ENCODE results near the gene RPP40.
"Not testable (repeated sequence)": the region's sequence is repeated elsewhere in the genome, so short reads cannot be mapped to it uniquely, and the experiment has no call there.

Gene RPP40

DNA sequence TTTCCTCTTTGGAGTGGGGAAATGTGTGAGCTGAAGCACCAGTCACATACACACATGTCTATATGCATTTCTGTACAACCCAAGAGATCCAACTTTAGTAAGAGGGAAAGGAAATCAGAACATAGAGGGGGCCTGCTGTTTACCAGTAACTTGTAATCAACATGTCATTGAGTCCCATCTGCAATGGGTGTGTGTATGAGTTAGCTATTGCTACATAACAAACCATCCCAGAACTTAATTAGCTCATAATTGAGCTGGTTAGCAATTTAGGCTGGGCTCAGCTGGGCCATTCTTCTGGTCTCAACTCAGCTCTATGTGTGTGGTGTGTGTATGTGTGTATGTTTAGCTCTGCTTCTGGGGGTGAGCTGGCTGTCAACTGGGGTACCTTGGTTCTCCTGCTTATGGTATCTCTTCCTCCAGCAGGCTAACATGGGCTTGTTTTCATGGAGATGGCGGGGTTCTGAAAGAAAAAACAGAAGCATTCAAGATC lies 10.3 kb upstream of the RPP40 start:
- no peak for DNase-seq (ENCODE audit: low read depth)

DNA sequence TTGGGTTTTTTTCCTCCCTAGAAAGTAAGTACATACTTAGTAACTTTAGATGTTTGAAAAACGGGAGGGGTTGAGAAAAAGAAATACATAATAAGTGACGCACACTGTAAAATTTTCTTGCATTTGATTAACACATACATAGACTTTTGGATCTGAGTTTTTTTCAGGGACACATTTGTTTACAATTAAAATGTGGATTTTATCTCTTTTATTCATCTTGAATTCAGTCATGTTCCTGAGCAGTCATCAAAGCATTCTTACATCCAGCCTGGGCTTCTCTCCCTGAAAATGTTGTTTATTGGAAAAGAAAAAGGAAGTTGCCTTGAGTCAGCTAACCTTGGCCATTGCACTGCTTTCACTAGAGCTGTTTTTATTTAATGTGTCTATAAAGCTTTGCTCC lies 8.7 kb upstream of the RPP40 start:
- DNase-seq (ENCODE audit: low read depth), result no peak

DNA sequence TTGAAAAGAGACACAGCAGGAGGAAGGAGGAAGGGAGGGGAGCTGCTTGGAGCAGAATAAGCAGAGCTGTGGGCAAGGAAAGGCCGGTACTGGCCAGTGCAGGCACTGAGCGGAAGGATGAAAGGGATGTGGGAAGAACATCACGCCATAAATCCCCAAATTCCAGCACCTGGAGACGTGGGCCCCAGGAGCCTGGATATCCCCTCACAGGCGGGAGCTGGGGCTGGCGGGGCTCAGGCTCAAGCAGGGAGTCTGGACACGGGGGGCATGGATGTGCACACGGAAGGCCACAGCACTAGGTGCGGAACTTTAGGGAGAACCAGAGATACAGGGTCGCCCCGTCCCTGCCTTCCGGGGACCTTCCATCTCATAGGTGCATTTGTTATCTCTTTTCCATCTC lies 7.5 kb upstream of the RPP40 start:
- DNase-seq (ENCODE audit: low read depth), result no peak

DNA sequence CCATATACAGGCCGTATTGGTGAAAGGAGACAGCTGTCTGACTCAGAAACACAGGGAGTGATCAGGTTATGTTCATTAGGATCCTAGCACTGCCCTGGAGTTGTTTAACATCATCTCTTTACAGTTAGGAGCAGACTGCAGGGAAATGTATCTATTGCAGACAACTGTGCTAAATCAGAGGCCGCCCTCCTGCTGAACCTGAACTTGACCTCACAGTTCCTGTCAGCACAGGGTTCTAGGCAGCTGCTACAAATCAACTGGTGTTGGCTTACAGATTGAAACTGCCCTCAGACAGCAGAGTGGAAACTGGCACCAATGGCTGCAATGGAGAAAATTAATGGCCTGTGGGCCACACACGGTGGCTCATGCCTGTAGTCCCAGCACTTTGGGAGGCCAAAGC lies 3.7 kb upstream of the RPP40 start:
- DNase-seq (ENCODE audit: low read depth), result no peak

DNA sequence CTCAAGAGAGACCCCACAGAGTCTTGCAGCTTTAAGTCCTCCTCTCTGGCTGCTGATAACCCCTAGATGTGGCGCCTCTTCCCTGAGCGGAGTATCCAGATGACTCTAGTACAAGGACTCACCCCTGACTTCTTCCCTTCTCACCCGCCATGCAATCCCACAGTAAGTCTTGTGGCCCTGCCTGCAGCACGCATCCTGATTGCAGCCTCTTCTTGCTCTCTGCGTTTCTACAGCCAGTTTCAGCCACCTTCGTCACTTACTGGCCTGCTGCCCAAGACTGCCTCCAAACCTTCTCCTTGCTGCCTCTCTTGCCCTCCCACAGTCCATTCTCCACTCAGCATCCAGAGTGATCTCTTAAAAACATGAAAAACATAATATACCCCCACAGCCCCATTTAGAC lies 2.4 kb upstream of the RPP40 start:
- DNase-seq (ENCODE audit: low read depth), result no peak

DNA sequence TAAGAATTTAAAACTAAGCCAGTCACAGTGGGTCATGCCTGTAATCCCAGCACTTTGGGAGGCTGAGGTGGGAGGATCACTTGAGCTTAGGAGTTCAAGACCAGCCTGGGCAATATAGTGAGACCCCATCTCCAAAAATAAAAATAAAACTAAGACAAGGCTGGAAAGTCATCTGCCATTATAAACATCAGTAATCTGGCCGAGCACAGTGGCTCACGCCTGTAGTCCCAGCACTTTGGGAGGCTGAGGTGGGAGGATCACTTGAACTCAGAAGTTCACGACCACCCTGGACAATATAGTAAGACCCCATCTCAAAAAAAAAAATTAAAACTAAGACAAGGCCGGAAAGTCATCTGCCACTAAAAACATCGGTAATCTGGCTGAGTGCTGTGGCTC lies 1.2 kb upstream of the RPP40 start:
- not testable (repeated sequence) for DNase-seq (ENCODE audit: low read depth)

DNA sequence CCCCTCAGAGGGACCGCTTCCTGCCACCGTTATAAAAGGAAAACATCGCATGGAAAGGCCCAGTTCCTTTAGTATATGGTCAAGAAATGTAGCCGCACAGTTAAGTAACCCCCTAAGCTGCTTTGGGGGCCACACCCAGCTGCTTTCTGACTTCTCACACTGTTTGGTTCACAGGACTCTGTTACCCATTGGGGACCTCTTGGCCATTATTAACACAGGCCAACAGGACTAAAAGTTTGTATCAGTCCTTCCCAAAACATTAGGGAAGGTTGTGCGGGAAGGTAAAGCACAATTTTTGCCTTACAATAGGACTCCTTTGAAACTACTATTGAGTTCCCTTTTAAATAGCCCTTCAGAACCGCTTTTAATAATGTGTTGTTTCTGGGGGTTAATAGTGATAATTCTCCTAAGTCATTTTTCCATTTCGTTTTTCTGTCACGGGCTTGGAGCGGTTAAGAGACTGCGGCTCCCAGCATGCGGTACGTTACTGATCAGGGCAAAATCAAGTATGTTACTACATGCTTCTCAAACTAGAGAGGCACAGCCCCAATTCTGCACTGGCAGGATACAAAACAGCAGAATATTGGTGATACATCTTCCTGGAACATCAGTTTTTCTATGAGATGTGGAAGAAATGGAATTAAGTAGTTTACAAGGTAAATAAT lies 668 bp upstream of the RPP40 start:
- peak; percentile 67 for DNase-seq (ENCODE audit: low read depth)

DNA sequence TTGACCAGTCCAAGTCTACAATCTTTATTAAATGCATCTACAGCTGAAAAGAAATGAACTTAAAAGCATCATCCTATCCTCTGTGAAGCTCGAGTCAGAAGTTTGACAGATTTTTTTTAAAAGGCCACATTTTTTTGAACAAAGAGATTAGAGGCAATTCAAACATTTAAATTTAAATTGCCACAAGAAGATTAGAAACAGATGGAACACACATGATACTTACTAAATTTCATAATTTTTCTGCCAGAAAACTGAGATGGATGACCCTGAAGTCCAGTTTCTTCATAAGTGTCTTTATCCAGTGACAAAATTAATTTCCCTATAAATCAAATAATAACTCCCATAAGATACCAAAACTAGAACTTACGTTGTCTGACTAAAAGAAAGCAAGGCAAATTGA lies 4.3 kb downstream of the RPP40 start:
- DNase-seq (ENCODE audit: low read depth), result no peak

DNA sequence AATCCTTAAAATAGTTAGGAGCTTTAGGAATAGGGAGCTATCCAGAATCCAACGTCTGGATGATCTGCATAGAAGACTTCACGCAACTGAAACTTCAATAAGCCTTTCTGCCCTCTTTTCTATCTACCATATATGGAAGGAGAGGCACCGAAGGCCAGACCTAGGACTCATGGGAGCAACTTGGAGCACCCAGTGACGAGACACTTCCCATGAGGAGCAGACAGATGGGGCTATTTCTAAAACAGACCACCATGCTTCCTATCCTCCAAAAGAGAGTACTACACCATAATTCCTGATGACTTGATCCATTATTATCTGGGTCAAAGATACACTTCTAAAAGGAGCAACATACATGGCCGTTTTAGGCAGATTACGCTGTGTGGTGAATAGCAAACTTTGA lies 6.0 kb downstream of the RPP40 start:
- no peak for DNase-seq (ENCODE audit: low read depth)

DNA sequence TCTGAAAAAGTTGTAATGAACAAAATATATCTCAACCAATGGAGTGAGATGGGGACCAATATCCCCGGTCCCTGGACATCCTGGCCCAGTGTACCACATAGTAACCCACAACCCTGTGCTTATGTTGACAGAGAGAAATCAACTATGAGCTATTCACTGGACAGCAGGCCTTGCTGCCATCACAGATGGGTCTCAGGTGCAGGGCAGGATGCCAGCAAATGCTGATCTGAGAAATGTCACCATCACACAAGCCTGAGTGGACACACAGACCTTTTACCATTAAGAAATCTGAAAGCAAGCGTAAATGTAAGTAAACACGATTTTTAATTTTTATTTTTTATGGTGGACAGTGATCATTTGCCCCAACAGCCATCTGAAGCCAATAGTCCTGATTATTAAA lies 9.1 kb downstream of the RPP40 start:
- no peak for DNase-seq (ENCODE audit: low read depth)

DNA sequence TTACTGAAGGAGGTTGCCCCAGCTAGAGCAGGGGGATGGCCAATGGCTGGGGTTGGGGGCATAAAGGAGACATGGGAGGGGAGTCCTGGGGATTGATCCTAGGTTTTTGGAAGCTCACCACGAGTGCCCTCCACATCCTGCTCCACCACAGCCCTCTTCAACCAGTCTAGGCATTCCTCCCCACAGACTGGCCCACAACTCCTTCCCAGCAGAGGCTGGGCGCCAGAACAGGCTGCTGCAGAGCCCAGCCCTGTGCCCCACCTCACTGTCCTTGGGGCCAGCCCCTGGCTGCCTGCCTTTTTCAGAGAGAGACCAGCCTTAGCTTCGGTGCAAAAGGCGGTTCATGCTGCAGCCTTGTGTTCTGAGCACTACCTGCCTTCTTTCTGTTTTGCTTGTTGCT lies 16.4 kb downstream of the RPP40 start:
- no peak for DNase-seq (ENCODE audit: low read depth)

DNA sequence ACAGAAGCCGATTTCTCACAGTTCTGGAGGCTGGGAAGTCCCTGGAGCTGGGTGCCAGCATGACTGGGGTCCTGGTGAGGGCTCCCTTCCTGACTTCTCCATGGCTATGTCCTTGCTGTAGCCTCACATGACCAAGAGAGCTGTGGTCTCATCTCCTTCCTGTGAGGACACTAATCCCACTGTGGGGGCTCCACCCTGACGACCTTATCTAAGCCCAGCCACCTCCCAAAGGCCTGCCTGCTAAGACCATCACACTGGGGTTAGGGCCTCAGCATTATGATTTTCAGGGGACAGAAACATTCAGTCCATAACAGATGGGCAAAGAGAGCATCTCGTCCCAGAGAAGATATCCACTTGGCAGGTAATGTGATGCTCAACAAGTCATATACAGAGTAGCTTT lies 16.8 kb downstream of the RPP40 start:
- no peak for DNase-seq (ENCODE audit: low read depth)

DNA sequence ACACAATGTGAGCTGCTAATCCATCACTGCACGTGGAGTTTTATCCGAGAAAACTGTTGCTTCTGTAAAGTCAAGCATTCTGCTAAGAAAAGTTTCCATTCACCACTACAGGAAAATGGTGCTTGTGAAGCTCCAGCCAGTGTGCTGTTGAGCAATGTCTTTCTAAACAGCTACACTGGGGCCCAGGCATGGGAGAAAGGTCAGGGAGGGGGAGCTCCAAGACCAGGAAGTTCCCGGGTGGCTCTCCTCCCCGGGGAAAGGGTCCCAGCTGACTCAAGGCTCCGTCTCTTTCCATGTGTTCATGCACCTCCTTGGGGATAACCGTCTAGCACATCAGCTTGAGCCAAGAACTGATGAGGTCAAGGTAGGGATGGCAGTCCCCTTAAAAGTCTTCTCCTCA lies 20.5 kb downstream of the RPP40 start:
- no peak for DNase-seq (ENCODE audit: low read depth)

DNA sequence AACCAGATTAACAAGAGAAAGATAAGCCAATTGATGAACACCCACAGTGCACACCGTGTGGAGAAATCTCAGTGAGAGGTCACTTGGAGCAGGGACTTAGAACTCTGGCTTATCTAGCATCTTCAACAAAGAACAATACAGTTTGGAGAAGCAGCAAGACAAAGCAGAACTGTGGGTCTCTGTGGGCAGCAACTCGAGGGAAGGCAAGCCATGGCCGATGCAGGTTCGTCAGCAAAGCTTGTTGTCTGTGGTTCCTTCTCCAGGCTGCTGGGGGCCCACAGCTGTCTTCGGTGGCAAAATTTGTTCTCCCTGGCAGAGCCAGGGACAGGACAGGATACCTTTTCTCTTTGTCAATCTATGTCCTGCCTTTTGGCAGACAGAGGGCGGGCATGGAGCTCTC lies 22.1 kb downstream of the RPP40 start:
- no peak for DNase-seq (ENCODE audit: low read depth)

DNA sequence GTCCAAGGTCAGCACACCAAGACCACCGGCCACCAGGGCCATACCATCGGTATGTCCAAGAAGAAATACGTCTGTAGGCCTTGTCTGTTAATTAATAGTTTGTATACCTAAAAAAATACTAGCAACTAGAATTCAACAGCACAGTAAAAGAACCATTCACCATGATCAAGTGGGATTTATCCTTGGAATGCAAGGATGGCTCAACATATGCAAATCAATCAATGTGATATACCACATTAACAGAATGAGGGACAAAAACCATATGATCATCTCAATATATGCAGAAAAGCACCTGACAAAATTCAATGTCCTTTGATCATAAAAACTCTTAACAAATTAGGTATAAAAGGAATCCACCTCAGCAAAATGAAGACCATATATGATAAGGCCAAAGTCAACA lies 24.4 kb downstream of the RPP40 start:
- no peak for DNase-seq (ENCODE audit: low read depth)

DNA sequence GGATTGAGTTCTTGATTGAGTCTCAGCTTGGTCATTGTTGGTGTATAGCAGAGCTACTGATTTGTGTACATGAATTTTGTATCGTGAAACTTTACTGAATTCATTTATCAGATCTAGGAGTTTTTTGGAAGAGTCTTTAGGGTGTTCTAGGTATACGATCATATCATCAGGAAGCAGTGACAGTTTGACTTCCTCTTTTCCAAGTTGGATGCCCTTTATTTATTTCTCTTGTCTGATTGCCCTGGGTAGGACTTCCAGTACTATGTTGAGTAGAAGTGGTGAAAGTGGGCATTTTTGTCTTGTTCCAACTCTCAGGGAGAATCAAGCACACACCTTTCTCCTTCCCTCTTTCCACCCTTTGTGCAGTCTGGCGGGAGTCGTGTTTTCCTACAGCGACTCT lies 26.4 kb downstream of the RPP40 start:
- DNase-seq (ENCODE audit: low read depth), result no peak

DNA sequence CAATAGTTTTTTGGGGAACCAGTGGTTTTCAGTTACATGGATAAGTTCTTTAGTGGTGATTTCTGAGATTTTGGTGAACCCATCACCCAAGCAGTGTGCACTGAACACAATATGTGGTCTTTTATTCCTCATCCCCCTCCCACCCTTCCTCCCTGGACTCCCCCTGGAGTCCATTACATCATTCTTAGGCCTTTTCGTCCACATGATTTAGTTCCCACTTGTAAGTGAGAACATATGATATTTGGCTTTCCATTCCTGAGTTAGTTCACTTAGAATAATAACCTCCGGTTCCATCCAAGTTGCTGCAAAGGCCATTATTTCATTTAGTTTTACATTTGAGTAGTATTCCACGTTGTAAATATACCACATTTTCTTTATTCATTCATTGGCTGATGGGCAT lies 28.3 kb downstream of the RPP40 start:
- DNase-seq (ENCODE audit: low read depth), result no peak

DNA sequence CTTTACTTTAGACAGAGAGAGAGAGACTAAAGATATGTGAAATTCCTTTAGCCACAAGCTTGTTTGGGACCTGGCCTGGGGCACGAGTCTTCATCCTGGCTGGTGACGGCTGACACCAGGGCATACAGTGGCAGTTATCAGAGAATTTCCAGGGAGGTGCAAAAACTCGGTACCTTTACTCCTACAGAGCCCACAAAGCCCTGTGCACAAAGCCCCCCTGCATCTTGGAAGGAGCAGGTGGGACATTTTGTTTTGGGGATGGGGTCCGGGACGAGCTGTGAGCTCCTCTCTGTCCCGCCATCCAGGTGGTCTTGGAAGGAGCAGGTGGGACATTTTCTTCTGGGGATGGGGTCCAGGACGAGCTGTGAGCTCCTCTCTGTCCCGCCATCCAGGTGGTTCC lies 28.9 kb downstream of the RPP40 start:
- no peak for DNase-seq (ENCODE audit: low read depth)

DNA sequence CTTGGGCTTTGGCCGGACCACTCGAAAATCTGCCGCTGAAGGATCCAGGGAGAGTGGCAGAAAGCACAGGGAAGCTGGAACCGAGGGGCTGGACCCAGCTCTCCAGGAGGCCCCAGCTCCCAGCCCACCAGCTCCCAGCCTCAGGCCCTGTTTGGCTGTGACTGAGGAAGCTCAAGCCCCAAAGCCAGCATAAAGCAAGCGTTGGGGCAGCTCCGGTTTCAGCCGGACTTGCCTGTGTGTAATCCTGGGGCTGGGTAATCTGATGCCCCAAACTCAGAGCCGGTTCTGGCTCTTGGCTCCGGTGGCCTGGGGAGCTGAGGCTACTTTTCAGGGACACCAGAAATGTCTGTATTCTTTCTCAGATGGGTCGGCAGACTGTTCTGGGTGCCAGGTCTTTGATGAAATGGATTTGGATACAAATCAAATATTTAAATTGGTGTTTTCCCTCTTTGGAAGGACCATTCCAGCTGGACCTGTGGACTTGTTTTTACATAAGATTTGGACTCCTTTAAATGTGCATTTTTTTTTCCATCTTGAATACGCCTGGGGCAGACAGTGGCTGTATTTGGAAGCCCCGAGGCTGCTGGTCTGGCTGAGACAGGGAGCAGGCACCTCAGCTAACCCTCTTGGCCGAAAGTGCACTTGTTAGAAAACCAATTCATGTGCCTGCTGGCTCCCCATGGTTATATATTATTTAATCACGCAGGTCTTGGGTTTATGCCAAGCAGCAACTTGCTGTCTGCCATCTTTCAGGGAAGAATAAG lies 29.7 kb downstream of the RPP40 start:
- no peak for DNase-seq (ENCODE audit: low read depth)

DNA sequence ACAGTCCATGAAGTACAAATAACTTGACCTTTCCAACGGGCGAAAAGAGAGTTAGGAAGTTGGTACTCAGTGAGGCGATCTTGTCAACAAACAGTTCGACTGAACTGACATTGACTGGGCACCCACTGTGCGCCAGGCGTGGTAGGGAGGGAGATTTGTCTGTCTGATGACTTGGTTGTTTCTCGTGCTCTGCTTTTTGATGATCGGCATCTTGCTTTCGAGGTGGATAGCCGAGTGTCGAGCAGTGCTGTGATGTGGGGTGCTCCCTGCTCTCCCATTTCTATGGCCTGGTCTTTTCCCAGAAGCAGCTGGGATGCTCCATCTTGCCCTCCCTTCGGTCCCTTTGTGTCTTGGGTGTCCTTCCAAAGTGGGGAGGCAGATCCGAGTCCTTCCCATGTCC lies 30.4 kb downstream of the RPP40 start:
- DNase-seq (ENCODE audit: low read depth), result no peak

DNA sequence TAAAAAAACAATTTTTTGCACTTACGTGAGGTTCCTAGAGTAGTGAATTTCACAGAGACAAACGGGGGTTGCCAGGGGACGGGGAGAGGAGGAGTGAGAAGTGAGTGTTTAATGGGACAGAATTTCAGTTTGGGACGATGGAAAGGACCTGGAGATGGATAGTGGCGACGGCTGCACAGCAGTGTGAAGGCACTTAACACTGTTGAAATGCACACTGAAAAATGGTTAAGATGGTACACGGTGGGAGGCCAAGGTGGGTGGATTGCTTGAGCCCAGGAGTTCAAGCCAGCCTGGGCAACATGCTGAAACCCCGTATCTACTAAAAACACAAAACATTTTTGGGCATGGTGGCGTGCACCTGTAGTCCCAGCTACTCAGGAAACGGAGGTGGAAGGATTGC lies 31.4 kb downstream of the RPP40 start:
- no peak for DNase-seq (ENCODE audit: low read depth)

DNA sequence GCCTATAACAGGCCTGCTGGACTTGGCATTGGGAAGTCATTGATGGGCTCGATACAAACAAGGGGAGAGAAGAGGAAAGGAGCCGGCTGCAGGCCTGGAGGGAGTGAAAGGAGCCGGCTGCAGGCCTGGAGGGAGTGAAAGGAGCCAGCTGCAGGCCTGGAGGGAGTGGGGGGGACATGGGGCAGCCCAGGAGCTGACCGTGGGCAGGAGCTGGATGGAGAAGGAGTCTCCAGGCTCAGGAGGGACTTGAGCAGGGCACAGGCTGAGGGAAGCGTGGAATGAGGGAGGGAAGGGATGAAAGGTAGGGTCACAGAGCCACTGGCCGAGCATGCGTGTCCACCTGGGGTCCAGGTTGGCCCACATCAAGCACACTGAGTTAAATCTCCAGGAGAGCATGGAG lies 32.0 kb downstream of the RPP40 start:
- DNase-seq (ENCODE audit: low read depth), result no peak

DNA sequence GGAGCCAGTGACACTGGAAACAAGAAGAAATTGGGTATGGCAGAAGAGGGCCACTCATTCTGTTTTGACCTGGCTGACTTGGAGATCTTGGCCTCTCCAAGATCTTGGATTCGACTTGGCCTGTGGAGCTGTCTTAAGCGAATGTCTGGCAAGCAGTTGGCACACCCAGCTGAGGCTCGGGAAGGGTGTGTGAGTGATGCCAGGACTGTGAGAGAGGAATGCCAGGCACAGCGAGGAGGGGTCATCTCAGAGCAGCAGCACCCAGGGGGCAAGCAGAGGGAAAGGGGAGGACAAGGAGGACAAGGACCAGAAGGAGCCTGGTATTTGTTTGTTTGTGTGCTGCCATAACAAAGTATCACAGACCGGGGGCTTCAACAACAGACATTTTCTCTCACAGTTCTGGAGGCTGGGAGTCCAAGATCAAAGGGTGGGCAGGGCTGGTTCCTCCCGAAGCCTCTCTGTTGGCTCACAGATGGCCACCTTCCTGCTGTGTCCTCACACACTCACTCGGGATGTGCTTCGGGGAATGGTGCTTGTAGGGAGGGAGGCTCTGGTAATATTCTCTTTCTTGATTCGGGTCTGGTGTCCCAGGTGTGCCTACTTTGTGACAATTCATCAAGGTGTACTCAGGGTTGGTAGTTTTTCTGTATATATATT lies 33.0 kb downstream of the RPP40 start:
- DNase-seq (ENCODE audit: low read depth), result no peak
